Fibroblast of peridontal ligament (primary cell): ENCODE measurements around the gene PODXL2.

Experiments used
- DNase-seq: peaks from one replicate; pipeline ENCODE4 v3.0.0-alpha.2; 2010; ENCODE audit errors: extremely low read depth

The PODXL2 gene

DNA sequence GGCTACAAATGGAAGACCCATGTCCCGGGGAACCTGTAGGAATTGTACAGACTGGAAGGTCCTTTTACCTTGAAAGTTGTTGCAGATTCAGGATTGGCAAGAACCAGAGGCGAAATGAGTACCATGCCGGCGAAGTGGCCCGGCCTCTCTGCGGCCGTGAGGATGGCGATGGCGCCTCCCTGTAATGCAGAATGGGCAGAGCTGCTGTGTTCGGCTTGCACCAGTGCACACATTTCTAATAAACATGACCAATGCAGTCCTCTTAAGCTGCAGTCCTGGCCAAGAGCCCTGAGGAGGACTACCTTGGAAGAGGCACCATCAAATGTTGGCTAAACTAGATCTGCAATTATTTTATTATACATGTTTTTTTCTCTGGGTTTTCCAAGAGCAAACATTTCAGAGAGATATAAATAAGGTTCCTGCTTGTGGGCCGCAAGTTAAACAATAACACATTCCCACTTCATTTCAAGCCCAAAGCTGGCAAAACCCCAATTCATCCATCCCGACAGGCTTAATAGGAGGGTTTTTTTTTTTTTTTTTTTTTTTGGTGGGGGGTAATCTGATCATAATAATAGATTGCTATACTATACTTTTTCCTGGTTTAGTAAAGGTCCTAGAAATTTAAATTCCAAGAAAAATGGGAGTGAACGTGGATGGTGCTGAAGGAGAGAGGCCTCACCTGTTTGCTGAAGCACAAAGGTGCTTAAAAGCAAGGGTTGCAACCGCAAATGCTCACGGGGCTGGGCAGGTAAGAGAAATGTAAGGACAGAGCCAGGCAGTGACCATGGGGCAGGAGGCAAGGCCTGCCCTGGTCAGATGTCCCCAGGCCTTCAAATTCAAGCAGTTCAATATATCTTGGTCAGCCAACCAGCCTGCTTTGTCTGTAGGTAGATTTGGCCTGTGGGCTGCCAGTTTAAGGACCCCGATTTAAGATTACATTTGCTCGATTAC is 92.3 kb downstream of the PODXL2 start:
- DNase-seq, result no peak

DNA sequence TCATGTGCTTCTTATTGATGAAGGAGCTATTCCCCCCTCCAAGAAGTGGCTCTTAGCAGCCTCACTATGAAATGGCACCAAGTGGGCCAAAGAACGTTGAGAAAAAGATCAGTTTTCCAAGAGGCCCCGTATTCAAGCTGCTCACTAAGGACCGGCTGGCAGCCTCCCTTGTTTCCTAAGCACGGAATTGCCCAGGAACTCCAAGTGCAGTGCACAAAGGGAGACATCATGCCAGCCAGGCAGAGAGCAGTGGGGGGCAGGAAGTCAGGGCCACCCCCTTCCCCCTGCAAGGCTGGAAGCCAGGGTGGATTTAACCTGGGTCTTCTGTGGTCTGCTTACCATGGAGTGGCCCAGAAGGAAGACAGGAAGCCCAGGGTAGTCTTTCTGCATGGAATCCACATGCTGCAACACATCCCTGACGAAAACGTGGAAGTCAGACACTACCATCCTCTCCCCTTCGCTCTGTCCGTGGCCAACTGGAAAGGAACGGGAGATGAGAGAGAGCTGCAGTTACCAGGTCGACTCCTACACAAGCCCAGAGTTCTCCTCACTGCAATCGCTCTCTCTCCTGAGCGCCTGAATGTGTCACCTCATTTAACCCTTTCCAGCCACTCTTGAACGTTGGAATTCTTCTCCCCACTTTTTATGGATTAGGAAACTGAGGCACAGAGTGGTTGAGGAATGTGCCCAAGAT is 93.3 kb downstream of the PODXL2 start:
- no peak for DNase-seq
